Hepatocyte (in vitro differentiated cells): Measurements from ENCODE around the gene SHISA7. TPM values are rescaled to one million over a fixed set of nuclear protein-coding genes. Genes with fewer than 3 reads are reported as not detected.

Experiments
- DNase-seq: peaks from one replicate; pipeline ENCODE4 v3.0.0-alpha.2; 2016; ENCODE audit warnings: low spot score
- H2AFZ ChIP-seq: fragments of 200-600 bp; sonication (generic); 2 replicates; pipeline ENCODE4 v1.6.0; 2016; ENCODE audit warnings: antibody characterized with exemption, mild to moderate bottlenecking
- H3K27ac ChIP-seq: fragments of 200-600 bp; sonication (generic); 2 replicates; pipeline ENCODE4 v1.5.1; 2016; ENCODE audit warnings: mild to moderate bottlenecking
- H3K27me3 ChIP-seq: fragments of 200-600 bp; sonication (generic); 2 replicates; pipeline ENCODE4 v1.6.1; 2016
- H3K36me3 ChIP-seq: fragments of 200-600 bp; sonication (generic); replicated peaks from 2 replicates; pipeline ENCODE4 v1.5.1; 2016; ENCODE audit warnings: low read depth; ENCODE audit not compliant: insufficient read depth
- H3K4me1 ChIP-seq: fragments of 200-600 bp; sonication (generic); 2 replicates; pipeline ENCODE4 v1.5.1; 2016; ENCODE audit warnings: mild to moderate bottlenecking, moderate library complexity; ENCODE audit not compliant: insufficient read depth
- H3K4me2 ChIP-seq: fragments of 200-600 bp; sonication (generic); 2 replicates; pipeline ENCODE4 v1.6.0; 2016
- H3K4me3 ChIP-seq: fragments of 200-600 bp; sonication (generic); 2 replicates; pipeline ENCODE4 v1.5.1; 2016; ENCODE audit warnings: mild to moderate bottlenecking
- H3K79me2 ChIP-seq: fragments of 200-600 bp; sonication (generic); 2 replicates; pipeline ENCODE4 v1.6.0; 2017; ENCODE audit warnings: mild to moderate bottlenecking
- H3K9me2 ChIP-seq: fragments of 200-600 bp; sonication (generic); replicated peaks from 2 replicates; pipeline ENCODE4 v1.6.0; 2017; ENCODE audit warnings: mild to moderate bottlenecking; ENCODE audit not compliant: insufficient read depth
- H3K9me3 ChIP-seq: fragments of 200-600 bp; sonication (generic); 2 replicates; pipeline ENCODE4 v1.5.1; 2016; ENCODE audit warnings: low read depth, mild to moderate bottlenecking
- H4K20me1 ChIP-seq: fragments of 200-600 bp; sonication (generic); 2 replicates; pipeline ENCODE4 v1.6.0; 2016; ENCODE audit warnings: mild to moderate bottlenecking; ENCODE audit not compliant: insufficient read depth, poor library complexity, severe bottlenecking
- CTCF ChIP-seq: fragments of 200-600 bp; sonication (generic); IDR thresholded peaks from 2 replicates; pipeline ENCODE4 v1.5.1; 2016; ENCODE audit warnings: antibody characterized with exemption, mild to moderate bottlenecking; ENCODE audit not compliant: poor library complexity
- EZH2 ChIP-seq: fragments of 200-600 bp; sonication (generic); IDR thresholded peaks from 2 replicates; pipeline ENCODE4 v1.6.1; 2016; ENCODE audit warnings: antibody characterized with exemption, mild to moderate bottlenecking, borderline replicate concordance
- EZH2phosphoT487 ChIP-seq: fragments of 200-600 bp; sonication (generic); IDR thresholded peaks from one replicate; pipeline ENCODE4 v1.6.1; 2018; ENCODE audit warnings: antibody characterized with exemption, mild to moderate bottlenecking, low read depth, moderate library complexity; ENCODE audit not compliant: unreplicated experiment, severe bottlenecking
- WGBS: methylation state at CpG from one replicate; pipeline ENCODE4 v1.1.6; 2016; ENCODE audit warnings: low lambda C conversion rate; ENCODE audit errors: missing lambda C conversion rate; 5-methylcytosine and 5-hydroxymethylcytosine counted together
- polyA plus RNA-seq: library from polyadenylated mRNA; unstranded; fragments of >200 nt; fragmentation: Nextera tagmentation; extraction: Ambion mirVana; gene quantifications from 2 replicates; pipeline ENCODE4 v1.2.1, GENCODE V29; 2016
- total RNA-seq: library from RNA; depleted of rRNA; stranded (reverse); fragments of >200 nt; gene quantifications from 2 replicates; pipeline ENCODE4 v1.2.3, GENCODE V29; 2014

The SHISA7 gene
- total and polyA plus RNA-seq, 2 experiments from 2014 or later, result not detected

- peaks cover 43% of the 10 kb centered on the region for H4K20me1 ChIP-seq
- H3K4me2 ChIP-seq, result peak overlapping the region; percentile 67
- peak overlapping the region; percentile 87 for H3K27ac ChIP-seq
- peak overlapping the region; percentile 15 for H3K4me3 ChIP-seq
- no peaks in the 10 kb centered on the region for H3K27me3 ChIP-seq
- WGBS, result 6% methylated on average over 34 of the region's 34 CpGs
- peak overlapping the region; percentile 54 for H2AFZ ChIP-seq
- H3K36me3 ChIP-seq, result no peaks in the 10 kb centered on the region
- peak; percentile 95 for DNase-seq
- no peaks in the 10 kb centered on the region for H3K9me2 ChIP-seq
- peaks cover 38% of the 10 kb centered on the region for H3K4me1 ChIP-seq
- no peaks in the 10 kb centered on the region for H3K9me3 ChIP-seq
- no peak for TF ChIP-seq EZH2phosphoT487
- TF ChIP-seq CTCF, result no peak
- no peak for TF ChIP-seq EZH2
- H3K79me2 ChIP-seq, result peaks cover 53% of the 10 kb centered on the region
Observed at GRCh38 chr19:55384920-55385723, 58.0 kb downstream of the SHISA7 start.

GRCh38 chr19:55384131-55384919, 58.8 kb downstream of the SHISA7 start, which contains the start of gene TMEM238:
TSS of gene TMEM238 (minus strand) at chr19:55384292. CDS start at chr19:55384259, 33 bp downstream.
- Histone ChIP-seq H3K27ac (peak within 1 kb of the TSS; percentile 87), H3K4me2 (peak within 1 kb of the TSS; percentile 90), H2AFZ (peak within 1 kb of the TSS; percentile 75), H4K20me1 (peaks cover 35% of the 10 kb centered on the region), H3K79me2 (peaks cover 48% of the 10 kb centered on the region), H3K27me3 (no peaks in the 10 kb centered on the region), H3K4me1 (peaks cover 38% of the 10 kb centered on the region), H3K9me2 (no peaks in the 10 kb centered on the region), H3K4me3 (peak within 1 kb of the TSS; percentile 15), H3K36me3 (no peaks in the 10 kb centered on the region), H3K9me3 (no peaks in the 10 kb centered on the region)
- DNase-seq, result peak; percentile 71
- 27% methylated on average over 55 of the region's 72 CpGs for WGBS
- TF ChIP-seq CTCF (no peak), EZH2phosphoT487 (no peak), EZH2 (no peak)

- peaks cover 35% of the 10 kb centered on the region for H3K4me1 ChIP-seq
- H3K79me2 ChIP-seq, result peaks cover 42% of the 10 kb centered on the region
- DNase-seq, result peak; percentile 86
- H3K9me2 ChIP-seq, result no peaks in the 10 kb centered on the region
- H4K20me1 ChIP-seq, result peaks cover 27% of the 10 kb centered on the region
- peak overlapping the region; percentile 1 for H3K4me3 ChIP-seq
- WGBS, result 9% methylated on average over 55 of the region's 88 CpGs
- H2AFZ ChIP-seq, result peak overlapping the region; percentile 75
- H3K9me3 ChIP-seq, result no peaks in the 10 kb centered on the region
- H3K27me3 ChIP-seq, result no peaks in the 10 kb centered on the region
- H3K36me3 ChIP-seq, result no peaks in the 10 kb centered on the region
- TF ChIP-seq CTCF (peak; percentile 11), EZH2phosphoT487 (no peak)
- H3K27ac ChIP-seq, result peak overlapping the region; percentile 87
- peak overlapping the region; percentile 90 for H3K4me2 ChIP-seq
Observed at GRCh38 chr19:55383279-55384130, 59.6 kb downstream of the SHISA7 start.
